ENCODE results near the gene ZDHHC20. TPM values are rescaled to one million over a fixed set of nuclear protein-coding genes. Genes with fewer than 3 reads are reported as not detected.

ZDHHC20 gene
- total and polyA plus RNA-seq, 2 experiments from 2014 or later = 25.2 to 132 TPM

GRCh38 chr13:21330126-21330861 is 128.8 kb downstream of the ZDHHC20 start:
- no peak for DNase-seq (ENCODE audit: low spot score)
- WGBS (ENCODE audit: low lambda C conversion rate, missing lambda C conversion rate) = 68% methylated on average over 8 of the region's 8 CpGs
- H3K79me2 ChIP-seq = no peaks in the 10 kb centered on the region
- H3K27ac ChIP-seq = no peak overlapping the region
- H3K4me2 ChIP-seq = no peak overlapping the region
- TF ChIP-seq CTCF (IDR thresholded peaks at IDR 0.05; ENCODE audit: poor library complexity) (no peak), EZH2 (IDR thresholded peaks at IDR 0.05; ENCODE audit: borderline replicate concordance) (no peak), EZH2phosphoT487 (IDR thresholded peaks at IDR 0.05; ENCODE audit: low read depth, severe bottlenecking, unreplicated experiment) (no peak)
- no peaks in the 10 kb centered on the region for H3K9me2 ChIP-seq (replicated peaks; ENCODE audit: insufficient read depth)
- no peaks in the 10 kb centered on the region for H3K36me3 ChIP-seq (replicated peaks; ENCODE audit: insufficient read depth, low read depth)
- no peaks in the 10 kb centered on the region for H4K20me1 ChIP-seq (ENCODE audit: insufficient read depth, poor library complexity, severe bottlenecking)
- H3K4me1 ChIP-seq (ENCODE audit: insufficient read depth) = peaks cover 4% of the 10 kb centered on the region
- H3K27me3 ChIP-seq = no peaks in the 10 kb centered on the region
- H3K4me3 ChIP-seq = no peak overlapping the region
- no peaks in the 10 kb centered on the region for H3K9me3 ChIP-seq (ENCODE audit: low read depth)
- no peak overlapping the region for H2AFZ ChIP-seq

GRCh38 chr13:21328836-21329477 is 130.1 kb downstream of the ZDHHC20 start:
- Histone ChIP-seq H3K27ac (no peak overlapping the region), H3K36me3 (replicated peaks; ENCODE audit: insufficient read depth, low read depth) (no peaks in the 10 kb centered on the region), H4K20me1 (ENCODE audit: insufficient read depth, poor library complexity, severe bottlenecking) (no peaks in the 10 kb centered on the region), H3K4me1 (ENCODE audit: insufficient read depth) (peaks cover 4% of the 10 kb centered on the region), H3K79me2 (no peaks in the 10 kb centered on the region), H3K9me3 (ENCODE audit: low read depth) (no peaks in the 10 kb centered on the region), H3K27me3 (no peaks in the 10 kb centered on the region), H3K4me2 (no peak overlapping the region), H2AFZ (no peak overlapping the region), H3K4me3 (no peak overlapping the region), H3K9me2 (replicated peaks; ENCODE audit: insufficient read depth) (no peaks in the 10 kb centered on the region)
- 86% methylated on average over 6 of the region's 6 CpGs for WGBS (ENCODE audit: low lambda C conversion rate, missing lambda C conversion rate)
- DNase-seq (ENCODE audit: low spot score) = no peak
- TF ChIP-seq EZH2phosphoT487 (IDR thresholded peaks at IDR 0.05; ENCODE audit: low read depth, severe bottlenecking, unreplicated experiment) (no peak), CTCF (IDR thresholded peaks at IDR 0.05; ENCODE audit: poor library complexity) (no peak), EZH2 (IDR thresholded peaks at IDR 0.05; ENCODE audit: borderline replicate concordance) (no peak)

- H3K4me1 ChIP-seq (ENCODE audit: insufficient read depth) = peaks cover 4% of the 10 kb centered on the region
- no peaks in the 10 kb centered on the region for H3K27me3 ChIP-seq
- no peaks in the 10 kb centered on the region for H3K36me3 ChIP-seq (replicated peaks; ENCODE audit: insufficient read depth, low read depth)
- no peak for DNase-seq (ENCODE audit: low spot score)
- H3K9me3 ChIP-seq (ENCODE audit: low read depth) = no peaks in the 10 kb centered on the region
- H4K20me1 ChIP-seq (ENCODE audit: insufficient read depth, poor library complexity, severe bottlenecking) = no peaks in the 10 kb centered on the region
- H3K79me2 ChIP-seq = no peaks in the 10 kb centered on the region
- H3K27ac ChIP-seq = no peak overlapping the region
- TF ChIP-seq EZH2phosphoT487 (IDR thresholded peaks at IDR 0.05; ENCODE audit: low read depth, severe bottlenecking, unreplicated experiment) (no peak), CTCF (IDR thresholded peaks at IDR 0.05; ENCODE audit: poor library complexity) (no peak), EZH2 (IDR thresholded peaks at IDR 0.05; ENCODE audit: borderline replicate concordance) (no peak)
- WGBS (ENCODE audit: low lambda C conversion rate, missing lambda C conversion rate) = 40% methylated on average over 6 of the region's 6 CpGs
- no peak overlapping the region for H3K4me3 ChIP-seq
- H3K9me2 ChIP-seq (replicated peaks; ENCODE audit: insufficient read depth) = no peaks in the 10 kb centered on the region
- no peak overlapping the region for H3K4me2 ChIP-seq
- H2AFZ ChIP-seq = no peak overlapping the region
Measured at GRCh38 chr13:21328201-21328600, 130.9 kb downstream of the ZDHHC20 start.
